ENCODE data around the gene CSF1R.

Gene CSF1R

GRCh38 chr5:150120617-150121447 is 34.5 kb upstream of the CSF1R start:
- no peak for DNase-seq

- no peak for DNase-seq
These were observed 33.7 kb upstream of the CSF1R start for GRCh38 chr5:150120062-150120441.

- no peak for DNase-seq
These were observed 33.2 kb upstream of the CSF1R start for GRCh38 chr5:150119421-150120061.

- DNase-seq: no peak
These were observed 32.3 kb upstream of the CSF1R start for GRCh38 chr5:150118561-150119229.

- DNase-seq: no peak
These were observed 31.7 kb upstream of the CSF1R start for GRCh38 chr5:150117945-150118560.

- DNase-seq: no peak
These were observed 30.5 kb upstream of the CSF1R start for GRCh38 chr5:150116667-150117400.

- DNase-seq: no peak
These were observed 28.5 kb upstream of the CSF1R start for GRCh38 chr5:150114773-150115408.

- no peak for DNase-seq
These were observed 27.8 kb upstream of the CSF1R start for GRCh38 chr5:150114102-150114641.

- DNase-seq: no peak
These were observed 26.8 kb upstream of the CSF1R start for GRCh38 chr5:150113047-150113744.

GRCh38 chr5:150112201-150113046 is 26.1 kb upstream of the CSF1R start:
- DNase-seq: no peak

GRCh38 chr5:150111122-150111521 is 24.8 kb upstream of the CSF1R start:
- no peak for DNase-seq

GRCh38 chr5:150109921-150110320 is 23.6 kb upstream of the CSF1R start:
- DNase-seq: no peak

- no peak for DNase-seq
These were observed 22.6 kb upstream of the CSF1R start for GRCh38 chr5:150108711-150109514.

GRCh38 chr5:150107909-150108447 is 21.6 kb upstream of the CSF1R start:
- DNase-seq: no peak

- no peak for DNase-seq
These were observed 20.5 kb upstream of the CSF1R start for GRCh38 chr5:150106674-150107426.

- DNase-seq: no peak
These were observed 19.7 kb upstream of the CSF1R start for GRCh38 chr5:150105928-150106615.

- no peak for DNase-seq
These were observed 18.2 kb upstream of the CSF1R start for GRCh38 chr5:150104550-150104870.
